Suppressor macrophage treated with lipopolysaccharide for 4 hours (primary cell): Measurements from ENCODE around the gene FOXD4L6.
"Not testable (repeated sequence)": the region's sequence is repeated elsewhere in the genome, so short reads cannot be mapped to it uniquely, and the experiment has no call there.

ENCODE experiments used
- DNase-seq: peaks from one replicate; pipeline ENCODE4 v3.0.0-alpha.2; 2020

Gene FOXD4L6

GRCh38 chr9:41098759-41099158 lies 29.7 kb downstream of the FOXD4L6 start:
- peak; percentile 12 for DNase-seq

- not testable (repeated sequence) for DNase-seq
Observed at GRCh38 chr9:41095060-41095459, 33.4 kb downstream of the FOXD4L6 start.

GRCh38 chr9:41094010-41094773 lies 34.3 kb downstream of the FOXD4L6 start:
- not testable (repeated sequence) for DNase-seq

GRCh38 chr9:41090922-41091321 lies 37.6 kb downstream of the FOXD4L6 start:
- DNase-seq, result not testable (repeated sequence)

GRCh38 chr9:41090386-41090785 lies 38.1 kb downstream of the FOXD4L6 start:
- not testable (repeated sequence) for DNase-seq

- not testable (repeated sequence) for DNase-seq
Observed at GRCh38 chr9:41088450-41089059, 39.9 kb downstream of the FOXD4L6 start.

GRCh38 chr9:41087929-41088328 lies 40.6 kb downstream of the FOXD4L6 start:
- DNase-seq, result not testable (repeated sequence)

GRCh38 chr9:41087157-41087780 lies 41.2 kb downstream of the FOXD4L6 start:
- not testable (repeated sequence) for DNase-seq

GRCh38 chr9:41086685-41087084 lies 41.8 kb downstream of the FOXD4L6 start:
- not testable (repeated sequence) for DNase-seq

- not testable (repeated sequence) for DNase-seq
Observed at GRCh38 chr9:41086215-41086614, 42.3 kb downstream of the FOXD4L6 start.

GRCh38 chr9:41082358-41082757 lies 46.1 kb downstream of the FOXD4L6 start:
- not testable (repeated sequence) for DNase-seq

- DNase-seq, result not testable (repeated sequence)
Observed at GRCh38 chr9:41079464-41079863, 49.0 kb downstream of the FOXD4L6 start.

- not testable (repeated sequence) for DNase-seq
Observed at GRCh38 chr9:41077586-41077985, 50.9 kb downstream of the FOXD4L6 start.
